GM23338 (cell line): Measurements from ENCODE around the gene OLFM1. TPM values are rescaled to one million over a fixed set of nuclear protein-coding genes. Genes with fewer than 3 reads are reported as not detected.

Source experiments
- ATAC-seq: fragments of 200-7000 bp; cut with Tn5 transposase; 3 replicates; pipeline ENCODE4 v1.9.1; 2020
- DNase-seq: peaks from one replicate; pipeline ENCODE4 v3.0.0-alpha.2; 2015; ENCODE audit warnings: low spot score
- H2AFZ ChIP-seq: fragments of 200-600 bp; sonication (generic); 2 replicates; pipeline ENCODE4 v1.8.0; 2016; ENCODE audit warnings: antibody characterized with exemption, mild to moderate bottlenecking, moderate library complexity
- H3F3A ChIP-seq: fragments of 200-600 bp; sonication (generic); replicated peaks from 2 replicates; pipeline ENCODE4 v1.8.0; 2017; ENCODE audit warnings: antibody characterized with exemption, mixed run types, low read depth
- H3K27ac ChIP-seq: fragments of 200-600 bp; sonication (generic); 2 replicates; pipeline ENCODE4 v1.6.1; 2016; ENCODE audit warnings: low read depth
- H3K27me3 ChIP-seq: fragments of 200-600 bp; sonication (generic); 2 replicates; pipeline ENCODE4 v1.8.0; 2016; ENCODE audit warnings: mild to moderate bottlenecking, mixed run types, moderate library complexity; ENCODE audit not compliant: insufficient read depth
- H3K36me3 ChIP-seq: fragments of 200-600 bp; sonication (generic); 2 replicates; pipeline ENCODE4 v1.8.0; 2016; ENCODE audit warnings: mild to moderate bottlenecking; ENCODE audit not compliant: insufficient read depth
- H3K4me1 ChIP-seq: fragments of 200-600 bp; sonication (generic); 2 replicates; pipeline ENCODE4 v1.8.0; 2016; ENCODE audit warnings: mild to moderate bottlenecking, moderate library complexity; ENCODE audit not compliant: insufficient read depth
- H3K4me2 ChIP-seq: fragments of 200-600 bp; sonication (generic); 2 replicates; pipeline ENCODE4 v1.7.1; 2017; ENCODE audit warnings: mixed run types
- H3K4me3 ChIP-seq: fragments of 200-600 bp; sonication (generic); 2 replicates; pipeline ENCODE4 v1.6.1; 2016; ENCODE audit warnings: mixed run types
- H3K79me2 ChIP-seq: fragments of 200-600 bp; sonication (generic); replicated peaks from 2 replicates; pipeline ENCODE4 v1.8.0; 2017; ENCODE audit warnings: mild to moderate bottlenecking; ENCODE audit not compliant: insufficient read depth
- H3K9me2 ChIP-seq: fragments of 200-600 bp; sonication (generic); 2 replicates; pipeline ENCODE4 v1.8.0; 2017; ENCODE audit not compliant: insufficient read depth
- H4K20me1 ChIP-seq: fragments of 200-600 bp; sonication (generic); replicated peaks from 2 replicates; pipeline ENCODE4 v1.8.0; 2017; ENCODE audit warnings: mild to moderate bottlenecking; ENCODE audit not compliant: insufficient read depth
- H3K27ac Mint-ChIP-seq: 2 replicates; pipeline ENCODE4 v1.8.0; 2020; ENCODE audit warnings: inconsistent platforms, mild to moderate bottlenecking, moderate library complexity, mixed read lengths
- H3K27me3 Mint-ChIP-seq: 3 replicates; pipeline ENCODE4 v1.8.0; 2022; ENCODE audit warnings: low read depth, mild to moderate bottlenecking, moderate library complexity, mixed read lengths, inconsistent platforms; ENCODE audit not compliant: insufficient read depth, poor library complexity
- H3K36me3 Mint-ChIP-seq: 3 replicates; pipeline ENCODE4 v1.8.0; 2021; ENCODE audit warnings: low read depth, mild to moderate bottlenecking, inconsistent platforms, moderate library complexity, mixed read lengths
- H3K4me1 Mint-ChIP-seq: 3 replicates; pipeline ENCODE4 v1.8.0; 2020; ENCODE audit warnings: mild to moderate bottlenecking, inconsistent platforms, mixed read lengths
- H3K4me3 Mint-ChIP-seq: 3 replicates; pipeline ENCODE4 v1.8.0; 2021; ENCODE audit warnings: moderate library complexity, mild to moderate bottlenecking, inconsistent platforms, mixed read lengths
- H3K9me3 Mint-ChIP-seq: 3 replicates; pipeline ENCODE4 v1.8.0; 2020; ENCODE audit warnings: moderate library complexity, mild to moderate bottlenecking, inconsistent platforms, mixed read lengths
- CREB1 ChIP-seq: fragments of 250-450 bp; sonication (Bioruptor Pico); IDR thresholded peaks from 2 replicates; pipeline ENCODE4 v1.5.0; 2020; ENCODE audit warnings: low read depth, mild to moderate bottlenecking, moderate library complexity
- ETS1 ChIP-seq: IDR thresholded peaks from 2 replicates; pipeline ENCODE4 v1.6.1; 2016; ENCODE audit warnings: antibody characterized with exemption
- ZNF114 ChIP-seq: fragments of 250-450 bp; sonication (Bioruptor Pico); IDR thresholded peaks from 2 replicates; pipeline ENCODE4 v1.5.0; 2020; ENCODE audit warnings: mild to moderate bottlenecking, moderate library complexity
- ZNF331 ChIP-seq: fragments of 250-450 bp; sonication (Bioruptor Pico); IDR thresholded peaks from 2 replicates; pipeline ENCODE4 v1.5.0; 2020; ENCODE audit warnings: low read depth, mild to moderate bottlenecking, moderate library complexity
- ZNF462 ChIP-seq: fragments of 250-450 bp; sonication (Bioruptor Pico); IDR thresholded peaks from 2 replicates; pipeline ENCODE4 v1.5.0; 2020; ENCODE audit warnings: mild to moderate bottlenecking, moderate library complexity
- polyA plus RNA-seq: library from polyadenylated mRNA; unstranded; fragments of >200 nt; fragmentation: Nextera tagmentation; extraction: Ambion mirVana; gene quantifications from 2 replicates; pipeline ENCODE4 v1.2.1, GENCODE V29; 2016
- total RNA-seq: library from RNA; depleted of rRNA; stranded (reverse); fragments of >200 nt; shearing (Covaris generic); gene quantifications from 2 replicates; pipeline ENCODE4 v1.2.3, GENCODE V29; 2014
- TF ChIP-seq, protein P1 (sequence below), 2 experiments: fragments of 200-600 bp in 1 of 2; sonication (generic) in 1 of 2; conservative IDR thresholded peaks; 2 replicates each; pipeline versions ENCODE4 v1.5.1 to v1.6.1; 2016 to 2017; ENCODE audit warnings: antibody characterized with exemption in 2 of 2, low read depth in 2 of 2, mild to moderate bottlenecking in 2 of 2, moderate library complexity in 1 of 2

Gene OLFM1
- total and polyA plus RNA-seq, 2 experiments from 2014 or later = 20.6 to 40.1 TPM

GRCh38 chr9:135083241-135083810 lies 4.1 kb upstream of the OLFM1 start (continued):
- TF ChIP-seq ZNF331 (CRISPR knock-in tag) (no peak), ZNF462 (CRISPR knock-in tag) (no peak), ETS1 (no peak), CREB1 (CRISPR knock-in tag) (no peak)

DNA sequence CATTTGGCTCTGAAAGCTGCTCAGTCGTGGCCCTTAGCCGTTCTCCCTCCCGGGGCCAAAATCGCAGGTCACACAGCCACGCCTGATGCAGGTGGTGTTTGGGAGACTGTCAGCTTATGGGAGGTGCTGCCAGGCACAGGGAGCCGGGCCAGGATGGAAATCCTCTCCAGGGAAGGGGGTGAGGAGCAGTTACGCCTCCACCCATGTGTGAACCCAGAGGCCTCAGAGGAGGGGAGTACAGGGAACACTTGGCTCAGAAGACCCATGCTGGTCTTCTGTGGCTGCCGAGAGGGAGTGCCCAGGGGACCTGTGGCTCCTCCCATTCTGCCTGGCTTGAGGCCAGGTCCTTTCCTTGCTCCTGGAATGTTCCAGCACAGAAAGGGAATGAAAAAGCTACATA lies 3.6 kb upstream of the OLFM1 start:
- peaks cover 10% of the 10 kb centered on the region for H3K27me3 Mint-ChIP-seq
- ATAC-seq = no peak
- no peak overlapping the region for H3K4me2 ChIP-seq
- H3F3A ChIP-seq = no peaks in the 10 kb centered on the region; the same call in 1 of the 2 replicates
- H3K36me3 ChIP-seq = no peaks in the 10 kb centered on the region
- H3K27me3 ChIP-seq = peaks cover 7% of the 10 kb centered on the region; the same call in 1 of the 2 replicates
- no peak for DNase-seq
- H3K4me1 Mint-ChIP-seq = peaks cover 15% of the 10 kb centered on the region
- no peak overlapping the region for H3K4me3 ChIP-seq
- no peak overlapping the region for H3K27ac Mint-ChIP-seq
- H3K36me3 Mint-ChIP-seq = no peaks in the 10 kb centered on the region
- H4K20me1 ChIP-seq = no peaks in the 10 kb centered on the region; the same call in 1 of the 2 replicates
- no peaks in the 10 kb centered on the region for H3K9me2 ChIP-seq
- H3K9me3 Mint-ChIP-seq = no peaks in the 10 kb centered on the region
- H3K4me3 Mint-ChIP-seq = no peak overlapping the region
- peaks cover 4% of the 10 kb centered on the region; the same call in 1 of the 2 replicates for H3K4me1 ChIP-seq
- H2AFZ ChIP-seq = no peak overlapping the region
- no peaks in the 10 kb centered on the region for H3K79me2 ChIP-seq
- no peak overlapping the region for H3K27ac ChIP-seq
- no peak for TF ChIP-seq ZNF462 (CRISPR knock-in tag)
- no peak for TF ChIP-seq ZNF114 (CRISPR knock-in tag)
- TF ChIP-seq, protein P1, sequence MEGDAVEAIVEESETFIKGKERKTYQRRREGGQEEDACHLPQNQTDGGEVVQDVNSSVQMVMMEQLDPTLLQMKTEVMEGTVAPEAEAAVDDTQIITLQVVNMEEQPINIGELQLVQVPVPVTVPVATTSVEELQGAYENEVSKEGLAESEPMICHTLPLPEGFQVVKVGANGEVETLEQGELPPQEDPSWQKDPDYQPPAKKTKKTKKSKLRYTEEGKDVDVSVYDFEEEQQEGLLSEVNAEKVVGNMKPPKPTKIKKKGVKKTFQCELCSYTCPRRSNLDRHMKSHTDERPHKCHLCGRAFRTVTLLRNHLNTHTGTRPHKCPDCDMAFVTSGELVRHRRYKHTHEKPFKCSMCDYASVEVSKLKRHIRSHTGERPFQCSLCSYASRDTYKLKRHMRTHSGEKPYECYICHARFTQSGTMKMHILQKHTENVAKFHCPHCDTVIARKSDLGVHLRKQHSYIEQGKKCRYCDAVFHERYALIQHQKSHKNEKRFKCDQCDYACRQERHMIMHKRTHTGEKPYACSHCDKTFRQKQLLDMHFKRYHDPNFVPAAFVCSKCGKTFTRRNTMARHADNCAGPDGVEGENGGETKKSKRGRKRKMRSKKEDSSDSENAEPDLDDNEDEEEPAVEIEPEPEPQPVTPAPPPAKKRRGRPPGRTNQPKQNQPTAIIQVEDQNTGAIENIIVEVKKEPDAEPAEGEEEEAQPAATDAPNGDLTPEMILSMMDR (conservative IDR thresholded peaks at IDR 0.05; ENCODE audit: low read depth in 2 of 2) = no peak
